Measurements from ENCODE around the gene AOC1. TPM values are rescaled to one million over a fixed set of nuclear protein-coding genes. Genes with fewer than 3 reads are reported as not detected.
A peak's percentile ranks its signal among the peaks of the same experiment; 100 is the strongest.

Gene AOC1
- total RNA-seq, 4 donors from 2014 or later: not detected

DNA sequence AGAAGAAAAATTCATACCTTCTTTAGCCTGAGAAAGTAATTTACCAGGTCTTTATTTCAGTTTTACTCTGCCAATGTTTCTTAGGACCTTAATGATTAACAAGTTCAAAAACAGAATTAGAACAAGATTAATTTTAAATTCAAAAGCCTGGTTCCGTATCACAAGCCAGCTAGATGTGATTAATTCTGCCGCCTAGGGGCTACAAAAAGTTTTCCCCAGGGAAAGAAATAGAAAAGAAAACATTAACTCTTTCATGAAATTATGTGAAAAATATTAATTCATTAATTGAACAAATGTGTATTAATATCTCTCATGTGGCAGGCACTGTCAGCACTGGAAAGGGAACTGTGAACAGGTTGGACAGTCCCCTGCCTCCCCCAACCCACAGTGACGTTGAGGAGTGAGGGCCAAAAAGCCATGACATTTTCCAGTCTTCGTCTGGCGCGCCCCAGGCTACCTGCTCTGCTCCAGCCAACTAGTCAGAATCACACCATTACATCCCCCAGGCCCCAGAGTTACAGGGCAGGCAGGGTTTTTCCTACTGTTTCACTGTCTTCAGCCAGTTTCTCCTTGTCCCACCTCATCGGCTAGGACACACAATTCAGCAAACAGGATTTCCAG lies 31.6 kb upstream of the AOC1 start:
- no peak for DNase-seq (ENCODE audit: low spot score in 2 of 2)

DNA sequence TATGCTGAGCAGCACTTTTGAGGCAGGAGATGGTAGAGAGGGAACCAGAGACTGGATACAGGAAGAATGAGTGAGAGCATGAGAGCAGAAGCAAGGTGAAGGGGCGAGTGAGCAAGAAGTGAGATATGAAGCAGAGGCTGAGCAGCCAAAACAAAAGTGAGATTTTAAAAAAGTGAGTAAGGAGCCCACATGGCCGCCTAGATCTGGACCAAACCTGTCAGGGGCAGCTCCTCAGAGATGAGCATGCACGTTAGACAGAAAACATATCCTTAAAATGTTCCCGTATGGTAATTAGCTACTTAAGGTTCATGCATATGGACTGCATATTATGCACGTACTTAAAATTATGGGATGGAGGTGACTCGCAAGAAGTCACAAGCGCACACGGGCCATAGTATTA lies 29.3 kb upstream of the AOC1 start:
- Histone ChIP-seq H3K4me1 (no peaks in the 10 kb centered on the region), H3K27ac (no peak overlapping the region), H3K4me3 (no peak overlapping the region), H3K9me3 (peaks cover 0 to 11% (median 0%) of the 10 kb centered on the region in 4 donors), H3K36me3 (no peaks in the 10 kb centered on the region), H3K27me3 (no peaks in the 10 kb centered on the region)
- no peak for TF ChIP-seq POLR2A (IDR thresholded peaks at IDR 0.05)
- no peak for TF ChIP-seq EP300 (IDR thresholded peaks at IDR 0.05)
- TF ChIP-seq, protein P1, sequence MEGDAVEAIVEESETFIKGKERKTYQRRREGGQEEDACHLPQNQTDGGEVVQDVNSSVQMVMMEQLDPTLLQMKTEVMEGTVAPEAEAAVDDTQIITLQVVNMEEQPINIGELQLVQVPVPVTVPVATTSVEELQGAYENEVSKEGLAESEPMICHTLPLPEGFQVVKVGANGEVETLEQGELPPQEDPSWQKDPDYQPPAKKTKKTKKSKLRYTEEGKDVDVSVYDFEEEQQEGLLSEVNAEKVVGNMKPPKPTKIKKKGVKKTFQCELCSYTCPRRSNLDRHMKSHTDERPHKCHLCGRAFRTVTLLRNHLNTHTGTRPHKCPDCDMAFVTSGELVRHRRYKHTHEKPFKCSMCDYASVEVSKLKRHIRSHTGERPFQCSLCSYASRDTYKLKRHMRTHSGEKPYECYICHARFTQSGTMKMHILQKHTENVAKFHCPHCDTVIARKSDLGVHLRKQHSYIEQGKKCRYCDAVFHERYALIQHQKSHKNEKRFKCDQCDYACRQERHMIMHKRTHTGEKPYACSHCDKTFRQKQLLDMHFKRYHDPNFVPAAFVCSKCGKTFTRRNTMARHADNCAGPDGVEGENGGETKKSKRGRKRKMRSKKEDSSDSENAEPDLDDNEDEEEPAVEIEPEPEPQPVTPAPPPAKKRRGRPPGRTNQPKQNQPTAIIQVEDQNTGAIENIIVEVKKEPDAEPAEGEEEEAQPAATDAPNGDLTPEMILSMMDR (IDR thresholded peaks at IDR 0.05): no peak
- 90 to 92% methylated on average over 8 of the region's 8 CpGs for WGBS, 2 donors
- DNase-seq (ENCODE audit: low spot score in 2 of 2): no peak

More for the DNA sequence above, 31.6 kb upstream of the AOC1 start:
- H3K27ac ChIP-seq: peak overlapping the region in 2 of 4 donors; percentile 9 to 47
- peaks cover 0 to 24% (median 6%) of the 10 kb centered on the region in 4 donors for H3K9me3 ChIP-seq
- H3K4me1 ChIP-seq: no peaks in the 10 kb centered on the region
- H3K36me3 ChIP-seq: no peaks in the 10 kb centered on the region
- H3K4me3 ChIP-seq: no peak overlapping the region
- TF ChIP-seq EP300 (IDR thresholded peaks at IDR 0.05): no peak
- TF ChIP-seq, protein P1 (IDR thresholded peaks at IDR 0.05): no peak
- no peak for TF ChIP-seq POLR2A (IDR thresholded peaks at IDR 0.05)
- H3K27me3 ChIP-seq: no peaks in the 10 kb centered on the region
- 61 to 68% methylated on average over 7 of the region's 7 CpGs for WGBS, 2 donors

DNA sequence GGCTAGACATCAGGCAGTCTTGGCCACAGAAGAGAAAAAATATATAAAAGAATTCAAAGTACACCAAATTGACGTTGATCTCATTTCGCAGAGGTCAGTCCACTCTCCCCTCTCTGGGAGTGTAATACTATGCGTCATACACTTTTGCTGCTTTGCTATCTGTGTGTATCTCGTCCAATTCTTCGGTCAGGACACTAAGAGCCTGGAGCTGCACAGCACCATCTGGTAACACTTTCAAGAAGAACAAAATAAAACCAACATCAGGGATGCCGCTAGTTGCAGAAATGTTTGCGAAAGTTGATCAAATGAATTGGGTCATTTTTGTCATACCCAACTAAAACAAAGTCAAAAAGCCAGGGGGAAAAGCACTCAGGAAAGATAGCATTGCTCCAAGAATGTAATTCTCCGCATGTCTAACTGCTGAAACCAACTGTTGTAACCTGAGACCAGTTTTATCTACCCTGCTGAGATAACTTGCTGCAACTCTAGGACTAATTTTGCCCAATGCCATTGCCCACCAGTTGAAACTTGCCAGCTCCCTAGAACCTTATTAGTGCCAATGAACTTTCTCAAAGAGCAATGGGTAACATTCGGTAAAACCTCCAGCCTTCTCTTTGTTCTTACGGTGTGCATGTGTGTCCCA lies 28.7 kb upstream of the AOC1 start:
- TF ChIP-seq POLR2A (IDR thresholded peaks at IDR 0.05) (no peak), EP300 (IDR thresholded peaks at IDR 0.05) (no peak)
- TF ChIP-seq, protein P1 (IDR thresholded peaks at IDR 0.05): no peak
- Histone ChIP-seq H3K4me1 (no peaks in the 10 kb centered on the region), H3K27ac (no peak overlapping the region), H3K9me3 (peaks cover 0 to 11% (median 0%) of the 10 kb centered on the region in 4 donors), H3K36me3 (no peaks in the 10 kb centered on the region), H3K4me3 (no peak overlapping the region), H3K27me3 (no peaks in the 10 kb centered on the region)
- WGBS, 2 donors: 83 to 87% methylated on average over 10 of the region's 10 CpGs
- no peak for DNase-seq (ENCODE audit: low spot score in 2 of 2)

DNA sequence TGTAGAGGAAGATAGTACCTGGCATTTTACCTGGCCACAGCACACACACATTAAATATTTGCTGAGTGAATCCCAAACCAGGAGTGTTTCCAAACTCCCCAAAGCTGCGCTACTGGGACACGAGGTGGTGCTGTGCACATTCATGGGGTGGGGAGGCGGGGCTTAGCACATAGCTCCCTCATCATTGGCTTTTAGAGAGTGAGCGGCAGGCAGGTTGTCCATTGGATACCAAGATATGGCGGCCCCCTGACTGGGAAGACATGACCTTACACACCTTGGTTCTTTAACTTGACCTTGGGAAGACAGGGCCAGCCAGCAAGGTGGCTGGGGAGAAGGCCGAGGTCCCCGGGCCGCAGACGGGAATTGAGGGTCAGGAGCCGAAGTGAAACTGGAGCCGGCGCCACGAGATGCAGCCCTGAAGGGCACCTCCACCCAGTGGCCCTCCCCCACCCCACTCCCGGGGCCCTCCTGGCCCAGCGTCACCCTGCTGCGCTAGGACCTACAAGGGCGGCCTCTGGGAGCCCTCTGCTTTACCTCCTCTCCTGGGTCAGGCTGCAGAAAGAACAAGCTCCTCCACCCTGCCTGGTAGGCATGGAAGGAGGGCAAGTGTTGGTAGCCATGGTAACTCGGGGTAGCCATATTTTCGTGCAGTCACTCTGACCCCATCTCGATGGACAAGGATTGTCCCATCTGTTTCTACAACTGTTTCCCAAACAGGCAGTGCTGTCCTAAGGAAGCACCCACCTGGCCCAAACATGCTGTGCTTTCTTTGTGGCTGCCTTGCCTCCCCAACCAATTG lies 27.7 kb upstream of the AOC1 start:
- Histone ChIP-seq H3K9me3 (peaks cover 0 to 11% (median 0%) of the 10 kb centered on the region in 4 donors), H3K27me3 (no peaks in the 10 kb centered on the region), H3K36me3 (no peaks in the 10 kb centered on the region), H3K4me3 (no peak overlapping the region), H3K4me1 (no peaks in the 10 kb centered on the region), H3K27ac (no peak overlapping the region)
- DNase-seq (ENCODE audit: low spot score in 2 of 2): no peak
- TF ChIP-seq, protein P1 (IDR thresholded peaks at IDR 0.05): no peak
- no peak for TF ChIP-seq EP300 (IDR thresholded peaks at IDR 0.05)
- TF ChIP-seq POLR2A (IDR thresholded peaks at IDR 0.05): no peak
- 90 to 95% methylated on average over 20 of the region's 20 CpGs for WGBS, 2 donors

All from tibial nerve (tissue), 4 donors.